ENCODE results near the gene DCUN1D1.

The DCUN1D1 gene

DNA sequence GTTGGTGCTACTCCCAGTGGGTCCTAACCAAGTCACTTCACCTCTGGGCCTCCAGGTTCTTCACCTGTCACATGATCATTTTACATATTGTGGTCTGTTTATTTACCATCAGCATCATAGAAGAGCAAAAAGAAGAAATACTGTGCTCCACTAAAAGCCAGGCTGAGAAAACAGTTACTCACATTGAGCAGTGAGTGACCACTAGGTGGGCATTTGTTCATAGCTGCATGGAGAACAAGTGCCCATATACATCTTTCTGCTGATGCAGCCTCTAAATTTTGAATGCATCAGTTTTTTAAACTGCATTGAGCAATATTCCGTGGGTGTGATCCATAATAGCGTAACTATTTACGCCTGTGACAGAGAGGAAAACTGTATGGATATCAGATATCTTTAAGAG lies 76.2 kb downstream of the DCUN1D1 start:
- H3K9me3 ChIP-seq: no peaks in the 10 kb centered on the region
- no peak for TF ChIP-seq Cebpa-rat (IDR thresholded peaks at IDR 0.05)
- peaks cover 58% of the 10 kb centered on the region for H3K36me3 ChIP-seq
- H3K27ac ChIP-seq: no peak overlapping the region
- no peak overlapping the region for H3K4me3 ChIP-seq
- no peak overlapping the region for H3K9ac ChIP-seq
- H3K4me2 ChIP-seq: no peak overlapping the region
- no peaks in the 10 kb centered on the region for H3K27me3 ChIP-seq
- H3K4me1 ChIP-seq: no peaks in the 10 kb centered on the region
- no peaks in the 10 kb centered on the region for H4K20me1 ChIP-seq

DNA sequence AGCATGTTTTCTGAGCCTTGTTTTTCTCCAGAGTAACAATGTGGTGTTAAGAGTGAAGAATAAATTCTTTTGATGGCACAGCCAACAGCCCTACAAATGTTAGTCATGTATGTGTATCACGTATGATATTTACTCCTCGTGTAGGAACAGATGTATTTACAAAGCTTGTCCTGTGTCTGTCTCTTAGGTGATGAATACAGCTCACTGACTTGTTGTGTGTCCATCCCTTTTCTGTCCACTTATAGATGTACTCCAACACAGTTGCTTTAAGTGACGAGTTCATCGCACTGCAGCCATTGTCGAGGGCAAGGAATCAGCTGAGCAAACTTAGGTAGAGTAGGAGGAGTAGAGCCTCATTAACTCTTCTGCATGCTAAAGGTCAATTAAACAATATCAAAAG lies 78.1 kb downstream of the DCUN1D1 start:
- H3K9ac ChIP-seq: no peak overlapping the region
- no peaks in the 10 kb centered on the region for H3K4me1 ChIP-seq
- no peaks in the 10 kb centered on the region for H4K20me1 ChIP-seq

GRCh38 chr3:182896553-182896952 lies 83.8 kb downstream of the DCUN1D1 start:
- Histone ChIP-seq H3K36me3 (peaks cover 56% of the 10 kb centered on the region), H3K4me1 (no peaks in the 10 kb centered on the region), H4K20me1 (no peaks in the 10 kb centered on the region), H3K9ac (no peak overlapping the region), H3K9me3 (no peaks in the 10 kb centered on the region), H3K4me3 (no peak overlapping the region), H3K4me2 (no peak overlapping the region), H3K27me3 (no peaks in the 10 kb centered on the region), H3K27ac (no peak overlapping the region)
- TF ChIP-seq Cebpa-rat (IDR thresholded peaks at IDR 0.05): no peak

More for the DNA sequence above, 78.1 kb downstream of the DCUN1D1 start:
- Histone ChIP-seq H3K4me3 (no peak overlapping the region), H3K36me3 (peaks cover 58% of the 10 kb centered on the region), H3K4me2 (no peak overlapping the region), H3K27ac (no peak overlapping the region), H3K27me3 (no peaks in the 10 kb centered on the region), H3K9me3 (no peaks in the 10 kb centered on the region)
- no peak for TF ChIP-seq Cebpa-rat (IDR thresholded peaks at IDR 0.05)

DNA sequence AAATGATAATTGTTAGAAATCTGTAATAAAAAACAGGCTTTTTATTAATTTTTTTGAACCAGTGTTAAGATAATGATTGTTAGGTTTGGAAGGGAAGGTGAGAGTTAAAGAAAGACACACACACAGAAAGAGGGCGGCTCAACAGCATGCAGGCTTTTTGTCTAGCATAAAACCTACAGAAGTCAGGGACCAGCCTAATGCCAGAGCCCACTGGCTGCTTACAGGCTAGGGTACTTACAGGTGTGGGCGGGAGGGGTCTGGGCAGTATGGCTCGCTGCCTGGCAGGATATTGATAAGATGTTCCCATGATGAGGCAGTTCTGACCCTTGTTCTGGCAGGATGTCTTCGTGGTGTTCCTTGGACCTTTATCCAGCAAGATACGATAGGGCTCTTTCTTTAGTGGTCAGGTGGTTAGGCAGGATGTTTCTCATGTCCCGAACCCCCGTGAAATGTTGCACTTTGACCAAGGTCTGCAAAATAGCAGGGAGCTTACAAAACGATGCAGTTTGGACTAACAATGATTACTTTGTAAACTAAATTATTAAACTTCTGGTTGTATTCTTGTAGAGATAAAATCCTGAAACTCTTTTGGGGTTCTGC lies 84.7 kb downstream of the DCUN1D1 start:
- H3K9me3 ChIP-seq: no peaks in the 10 kb centered on the region
- H3K4me1 ChIP-seq: no peaks in the 10 kb centered on the region
- H3K9ac ChIP-seq: no peak overlapping the region
- H3K4me3 ChIP-seq: no peak overlapping the region
- H3K27ac ChIP-seq: no peak overlapping the region
- H3K4me2 ChIP-seq: no peak overlapping the region
- H4K20me1 ChIP-seq: no peaks in the 10 kb centered on the region
- TF ChIP-seq Cebpa-rat (IDR thresholded peaks at IDR 0.05): no peak
- H3K27me3 ChIP-seq: no peaks in the 10 kb centered on the region
- H3K36me3 ChIP-seq: peaks cover 58% of the 10 kb centered on the region

DNA sequence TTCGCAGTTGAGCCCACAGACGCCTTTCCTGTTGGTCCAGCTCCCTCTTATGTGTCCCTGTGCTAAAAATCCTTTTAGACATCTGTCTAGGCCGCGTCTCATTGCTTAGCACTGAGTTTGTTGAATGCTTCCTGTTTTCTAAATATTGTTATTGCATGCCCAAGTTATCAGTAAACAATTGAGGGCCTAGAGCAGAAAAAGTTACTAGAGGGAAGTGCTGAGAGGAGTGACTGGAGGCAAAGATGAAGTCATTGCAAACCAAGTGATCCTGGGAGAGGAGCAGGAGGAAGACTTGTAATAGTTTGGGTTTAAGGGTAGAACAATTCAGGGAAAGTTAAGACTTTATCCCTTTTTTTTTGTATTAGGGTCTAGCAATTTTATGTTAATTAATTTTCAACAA lies 88.1 kb downstream of the DCUN1D1 start:
- Histone ChIP-seq H3K4me3 (no peak overlapping the region), H3K27ac (no peak overlapping the region), H3K4me1 (no peaks in the 10 kb centered on the region), H3K36me3 (peaks cover 61% of the 10 kb centered on the region), H3K4me2 (no peak overlapping the region), H3K9ac (no peak overlapping the region), H3K9me3 (no peaks in the 10 kb centered on the region), H3K27me3 (no peaks in the 10 kb centered on the region), H4K20me1 (no peaks in the 10 kb centered on the region)
- TF ChIP-seq Cebpa-rat (IDR thresholded peaks at IDR 0.05): no peak

GRCh38 chr3:182891364-182891763 lies 89.0 kb downstream of the DCUN1D1 start:
- no peak for TF ChIP-seq Cebpa-rat (IDR thresholded peaks at IDR 0.05)
- Histone ChIP-seq H3K9me3 (no peaks in the 10 kb centered on the region), H3K4me1 (no peaks in the 10 kb centered on the region), H3K9ac (no peak overlapping the region), H3K36me3 (peaks cover 61% of the 10 kb centered on the region), H3K4me3 (no peak overlapping the region), H3K4me2 (no peak overlapping the region), H3K27me3 (no peaks in the 10 kb centered on the region), H4K20me1 (no peaks in the 10 kb centered on the region), H3K27ac (no peak overlapping the region)

DNA sequence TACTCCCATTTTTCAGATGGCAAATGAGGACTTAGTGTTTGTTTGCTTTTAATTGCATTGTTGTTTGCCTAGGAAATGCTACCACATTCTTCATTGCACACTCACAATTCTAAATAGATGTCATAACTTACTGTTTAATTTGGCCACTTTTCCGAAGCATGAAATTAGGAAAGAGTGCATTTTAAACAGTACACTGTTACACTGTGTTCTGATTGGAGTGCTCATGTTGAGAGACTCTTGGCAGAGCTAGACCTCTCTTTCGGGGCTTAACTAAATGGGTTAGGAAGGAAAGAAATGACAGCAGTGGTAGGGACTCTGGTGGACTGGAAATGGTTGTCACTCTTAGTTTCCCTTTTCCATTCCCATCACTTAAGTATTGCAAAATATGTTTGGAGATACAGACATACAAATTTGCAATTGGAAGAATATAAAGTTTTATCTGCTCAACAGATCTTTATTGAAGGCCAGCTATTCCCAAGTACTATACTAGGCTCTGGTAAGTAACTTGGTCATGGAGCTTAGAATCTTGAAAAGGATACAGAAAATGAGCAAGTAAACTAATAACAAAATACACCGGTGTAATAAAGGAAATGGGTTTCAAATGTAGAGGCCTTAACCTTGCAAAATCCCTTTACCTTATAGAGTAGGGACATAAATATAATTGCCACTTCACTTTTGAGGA lies 90.2 kb downstream of the DCUN1D1 start:
- peaks cover 53% of the 10 kb centered on the region for H3K36me3 ChIP-seq
- no peak for TF ChIP-seq Cebpa-rat (IDR thresholded peaks at IDR 0.05)
- H3K27ac ChIP-seq: no peak overlapping the region
- no peak overlapping the region for H3K9ac ChIP-seq
- H3K4me2 ChIP-seq: no peak overlapping the region
- no peaks in the 10 kb centered on the region for H3K4me1 ChIP-seq
- no peaks in the 10 kb centered on the region for H3K27me3 ChIP-seq
- H3K4me3 ChIP-seq: no peak overlapping the region
- no peaks in the 10 kb centered on the region for H3K9me3 ChIP-seq
- no peaks in the 10 kb centered on the region for H4K20me1 ChIP-seq

Data from BLaER1 (cell line).